Fibroblast of pulmonary artery (primary cell): Measurements from ENCODE around the gene IGFBP5.

Experiments used
- DNase-seq: peaks from one replicate; pipeline ENCODE4 v3.0.0-alpha.2; 2010; ENCODE audit warnings: low read depth
- H3K4me3 ChIP-seq: replicated peaks from 2 replicates; pipeline ENCODE4 v1.5.1; 2011; ENCODE audit warnings: low read depth, mild to moderate bottlenecking, control low read depth, low read length, moderate library complexity
- CTCF ChIP-seq: IDR thresholded peaks from 2 replicates; pipeline ENCODE4 v1.5.1; 2011; ENCODE audit warnings: mild to moderate bottlenecking, control low read depth, low read length, inconsistent platforms; ENCODE audit errors: missing control alignments

Gene IGFBP5

GRCh38 chr2:216643986-216644659, 51.2 kb downstream of the IGFBP5 start:
- no peak for TF ChIP-seq CTCF
- H3K4me3 ChIP-seq, result no peak overlapping the region
- DNase-seq, result peak; percentile 73

DNA sequence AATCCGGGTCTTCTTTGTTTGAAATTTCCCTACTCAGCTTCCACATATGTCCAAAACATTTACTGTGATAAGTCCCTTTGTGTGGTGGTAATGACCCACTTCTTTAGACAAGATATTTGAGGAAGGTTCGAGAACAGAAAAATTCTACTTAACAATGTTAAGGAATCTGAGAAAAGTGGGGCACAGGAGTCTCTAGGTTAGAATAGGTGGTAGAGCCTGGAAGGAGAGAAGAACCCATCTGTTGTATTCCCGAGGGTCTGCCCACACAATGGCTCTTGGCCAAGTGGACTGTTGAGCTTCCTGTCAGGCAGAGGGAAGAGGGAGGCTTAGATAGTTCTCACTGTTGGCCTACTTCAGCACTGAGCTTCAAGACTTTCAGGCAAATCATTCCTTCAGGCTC, 57.9 kb downstream of the IGFBP5 start:
- DNase-seq, result no peak
- TF ChIP-seq CTCF, result no peak
- no peak overlapping the region for H3K4me3 ChIP-seq

DNA sequence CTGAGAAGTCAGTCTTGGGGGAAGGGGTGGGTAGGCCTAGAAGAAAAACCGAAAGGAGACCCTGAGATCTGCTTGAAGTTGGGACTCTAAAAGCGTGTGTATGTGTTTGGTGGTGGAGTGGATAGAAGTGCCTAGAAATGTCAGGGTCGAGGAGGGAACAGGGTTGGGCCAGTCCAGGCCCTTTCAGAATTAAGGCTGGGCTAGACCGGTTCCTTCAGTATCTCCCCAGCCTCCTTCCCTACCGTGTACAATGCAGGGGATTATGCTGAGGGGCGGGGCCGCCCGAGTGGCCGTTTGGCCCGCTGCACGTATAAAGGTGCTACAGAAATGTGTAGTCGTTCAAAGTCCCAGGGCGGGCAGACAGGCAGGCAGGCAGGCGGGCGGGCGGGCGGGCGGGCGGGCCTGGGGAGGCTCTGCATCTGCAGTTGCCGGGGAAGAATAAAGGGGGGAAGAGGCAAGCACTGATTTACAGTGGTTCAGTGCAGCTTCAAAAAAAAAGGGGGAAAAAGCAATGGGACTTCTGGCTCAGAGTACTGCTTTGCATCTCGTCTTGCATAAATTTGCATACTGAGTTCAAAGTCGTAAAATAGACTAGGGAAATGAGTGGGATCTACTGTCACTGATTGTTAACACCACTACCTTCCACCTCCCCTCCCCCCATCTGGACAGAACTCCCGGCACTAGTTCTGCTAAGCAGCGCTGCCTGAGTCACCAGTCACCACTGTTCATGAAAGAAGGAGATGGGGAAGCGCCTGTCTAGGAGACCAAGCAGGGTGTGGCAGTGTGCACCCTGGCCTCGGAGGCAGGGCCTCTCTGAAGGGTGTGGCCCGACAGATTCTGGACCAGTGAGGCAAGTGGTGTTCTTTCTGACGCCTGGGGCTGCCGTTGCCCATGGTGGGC, 58.5 kb downstream of the IGFBP5 start:
- no peak overlapping the region for H3K4me3 ChIP-seq
- no peak for DNase-seq

GRCh38 chr2:216635701-216636550, 59.4 kb downstream of the IGFBP5 start:
- DNase-seq, result no peak
- no peak for TF ChIP-seq CTCF
- H3K4me3 ChIP-seq, result no peak overlapping the region

More for the DNA sequence above, 58.5 kb downstream of the IGFBP5 start:
- no peak for TF ChIP-seq CTCF

- H3K4me3 ChIP-seq, result peak overlapping the region; percentile 44
- DNase-seq, result no peak
These were observed 60.2 kb downstream of the IGFBP5 start for GRCh38 chr2:216635171-216635570.

More at GRCh38 chr2:216635171-216635570, 60.2 kb downstream of the IGFBP5 start:
- no peak for TF ChIP-seq CTCF
